Neural progenitor cell (in vitro differentiated cells): ENCODE measurements around the gene RNF212. TPM values are rescaled to one million over a fixed set of nuclear protein-coding genes. Genes with fewer than 3 reads are reported as not detected.
A peak's percentile ranks its signal among the peaks of the same experiment; 100 is the strongest.

Experiments used
- DNase-seq: peaks from one replicate; pipeline ENCODE4 v3.0.0-alpha.2; 2016; ENCODE audit warnings: low spot score
- H2AFZ ChIP-seq: fragments of 200-600 bp; sonication (generic); replicated peaks from 2 replicates; pipeline ENCODE4 v1.6.1; 2016; ENCODE audit warnings: antibody characterized with exemption
- H3F3A ChIP-seq: fragments of 200-600 bp; sonication (generic); 2 replicates; pipeline ENCODE4 v1.6.1; 2016; ENCODE audit warnings: antibody characterized with exemption, low read depth
- H3K27ac ChIP-seq: fragments of 200-600 bp; sonication (generic); 2 replicates; pipeline ENCODE4 v1.5.1; 2016; ENCODE audit warnings: mild to moderate bottlenecking
- H3K27me3 ChIP-seq: fragments of 200-600 bp; sonication (generic); 2 replicates; pipeline ENCODE4 v1.6.1; 2016; ENCODE audit warnings: mild to moderate bottlenecking, moderate library complexity
- H3K36me3 ChIP-seq: fragments of 200-600 bp; sonication (generic); 2 replicates; pipeline ENCODE4 v1.5.1; 2016
- H3K4me1 ChIP-seq: fragments of 200-600 bp; sonication (generic); 2 replicates; pipeline ENCODE4 v1.6.1; 2016; ENCODE audit warnings: mixed run types
- H3K4me2 ChIP-seq: fragments of 200-600 bp; sonication (generic); 2 replicates; pipeline ENCODE4 v1.6.1; 2016
- H3K4me3 ChIP-seq: fragments of 200-600 bp; sonication (generic); 2 replicates; pipeline ENCODE4 v1.5.1; 2016
- H3K79me2 ChIP-seq: fragments of 200-600 bp; sonication (generic); 2 replicates; pipeline ENCODE4 v1.6.1; 2016; ENCODE audit warnings: low read depth
- H3K9ac ChIP-seq: fragments of 200-600 bp; sonication (generic); 2 replicates; pipeline ENCODE4 v1.6.1; 2016
- H3K9me3 ChIP-seq: fragments of 200-600 bp; sonication (generic); 2 replicates; pipeline ENCODE4 v1.5.1; 2016; ENCODE audit warnings: low read depth
- H4K20me1 ChIP-seq: fragments of 200-600 bp; sonication (generic); 2 replicates; pipeline ENCODE4 v1.6.1; 2016; ENCODE audit warnings: low read depth
- H3K27ac Mint-ChIP-seq: 3 replicates; pipeline ENCODE4 v1.8.0; 2021; ENCODE audit warnings: mixed read lengths
- H3K27me3 Mint-ChIP-seq: 2 replicates; pipeline ENCODE4 v1.8.0; 2022; ENCODE audit warnings: low read depth, mild to moderate bottlenecking, inconsistent platforms, moderate library complexity, mixed read lengths; ENCODE audit not compliant: insufficient read depth
- H3K36me3 Mint-ChIP-seq: 3 replicates; pipeline ENCODE4 v1.8.0; 2021; ENCODE audit warnings: mixed read lengths
- H3K4me1 Mint-ChIP-seq: 3 replicates; pipeline ENCODE4 v1.8.0; 2021; ENCODE audit warnings: mixed read lengths
- H3K4me3 Mint-ChIP-seq: 3 replicates; pipeline ENCODE4 v1.8.0; 2021; ENCODE audit warnings: mild to moderate bottlenecking, moderate library complexity, mixed read lengths
- H3K9me3 Mint-ChIP-seq: 3 replicates; pipeline ENCODE4 v1.8.0; 2020; ENCODE audit warnings: mixed read lengths
- EZH2 ChIP-seq: fragments of 200-600 bp; sonication (generic); IDR thresholded peaks from 2 replicates; pipeline ENCODE4 v1.6.1; 2017; ENCODE audit warnings: antibody characterized with exemption, mild to moderate bottlenecking, moderate library complexity
- EZH2phosphoT487 ChIP-seq: fragments of 200-600 bp; sonication (generic); IDR thresholded peaks from 2 replicates; pipeline ENCODE4 v1.6.1; 2017; ENCODE audit warnings: antibody characterized with exemption
- total RNA-seq: library from RNA; depleted of rRNA; stranded (reverse); fragments of >200 nt; gene quantifications from 2 replicates; pipeline ENCODE4 v1.2.3, GENCODE V29; 2015; ENCODE audit warnings: low replicate concordance
- TF ChIP-seq, protein P1 (sequence below): fragments of 200-600 bp; sonication (generic); IDR thresholded peaks from 2 replicates; pipeline ENCODE4 v1.5.1; 2017; ENCODE audit warnings: antibody characterized with exemption, mild to moderate bottlenecking

Gene RNF212
- total RNA-seq, 1 donor from 2014 or later: 3.4 TPM

DNA sequence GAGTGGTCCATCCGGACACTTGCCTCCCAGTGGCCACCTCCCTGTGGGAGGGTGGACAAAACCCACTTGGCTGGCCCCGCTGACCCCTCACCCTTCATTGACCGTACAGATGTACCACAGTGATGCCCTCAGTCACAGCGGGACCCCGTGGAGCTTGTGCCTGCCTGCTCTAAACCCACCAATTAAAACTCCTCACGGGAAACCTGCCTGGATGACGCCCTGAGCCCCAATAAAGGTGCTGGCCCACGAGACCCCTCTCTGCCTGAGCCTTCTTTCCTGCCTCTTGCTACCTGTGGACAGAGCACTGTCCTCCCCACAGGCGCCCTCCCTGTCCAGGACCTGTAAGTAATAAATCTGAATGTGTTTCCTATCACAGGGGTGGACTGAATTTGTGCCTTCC, 32.9 kb downstream of the RNF212 start:
- DNase-seq: no peak
- H3K36me3 Mint-ChIP-seq: no peaks in the 10 kb centered on the region
- H3K4me3 ChIP-seq: no peak overlapping the region
- no peak overlapping the region for H3K27ac Mint-ChIP-seq
- H3K27me3 Mint-ChIP-seq: peaks cover 8% of the 10 kb centered on the region
- no peak overlapping the region for H2AFZ ChIP-seq
- no peaks in the 10 kb centered on the region for H3F3A ChIP-seq
- peaks cover 5% of the 10 kb centered on the region for H3K4me1 Mint-ChIP-seq
- H3K4me1 ChIP-seq: no peaks in the 10 kb centered on the region
- H3K36me3 ChIP-seq: no peaks in the 10 kb centered on the region
- H3K27ac ChIP-seq: no peak overlapping the region
- peaks cover 5% of the 10 kb centered on the region for H3K9me3 Mint-ChIP-seq
- no peaks in the 10 kb centered on the region for H3K79me2 ChIP-seq
- no peaks in the 10 kb centered on the region for H4K20me1 ChIP-seq
- no peak overlapping the region for H3K4me2 ChIP-seq
- H3K9me3 ChIP-seq: no peaks in the 10 kb centered on the region
- peaks cover 9% of the 10 kb centered on the region for H3K27me3 ChIP-seq
- peak overlapping the region; percentile 46 for H3K4me3 Mint-ChIP-seq
- no peak overlapping the region for H3K9ac ChIP-seq
- TF ChIP-seq, protein P1, sequence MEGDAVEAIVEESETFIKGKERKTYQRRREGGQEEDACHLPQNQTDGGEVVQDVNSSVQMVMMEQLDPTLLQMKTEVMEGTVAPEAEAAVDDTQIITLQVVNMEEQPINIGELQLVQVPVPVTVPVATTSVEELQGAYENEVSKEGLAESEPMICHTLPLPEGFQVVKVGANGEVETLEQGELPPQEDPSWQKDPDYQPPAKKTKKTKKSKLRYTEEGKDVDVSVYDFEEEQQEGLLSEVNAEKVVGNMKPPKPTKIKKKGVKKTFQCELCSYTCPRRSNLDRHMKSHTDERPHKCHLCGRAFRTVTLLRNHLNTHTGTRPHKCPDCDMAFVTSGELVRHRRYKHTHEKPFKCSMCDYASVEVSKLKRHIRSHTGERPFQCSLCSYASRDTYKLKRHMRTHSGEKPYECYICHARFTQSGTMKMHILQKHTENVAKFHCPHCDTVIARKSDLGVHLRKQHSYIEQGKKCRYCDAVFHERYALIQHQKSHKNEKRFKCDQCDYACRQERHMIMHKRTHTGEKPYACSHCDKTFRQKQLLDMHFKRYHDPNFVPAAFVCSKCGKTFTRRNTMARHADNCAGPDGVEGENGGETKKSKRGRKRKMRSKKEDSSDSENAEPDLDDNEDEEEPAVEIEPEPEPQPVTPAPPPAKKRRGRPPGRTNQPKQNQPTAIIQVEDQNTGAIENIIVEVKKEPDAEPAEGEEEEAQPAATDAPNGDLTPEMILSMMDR: no peak
- TF ChIP-seq EZH2phosphoT487: no peak
- no peak for TF ChIP-seq EZH2

DNA sequence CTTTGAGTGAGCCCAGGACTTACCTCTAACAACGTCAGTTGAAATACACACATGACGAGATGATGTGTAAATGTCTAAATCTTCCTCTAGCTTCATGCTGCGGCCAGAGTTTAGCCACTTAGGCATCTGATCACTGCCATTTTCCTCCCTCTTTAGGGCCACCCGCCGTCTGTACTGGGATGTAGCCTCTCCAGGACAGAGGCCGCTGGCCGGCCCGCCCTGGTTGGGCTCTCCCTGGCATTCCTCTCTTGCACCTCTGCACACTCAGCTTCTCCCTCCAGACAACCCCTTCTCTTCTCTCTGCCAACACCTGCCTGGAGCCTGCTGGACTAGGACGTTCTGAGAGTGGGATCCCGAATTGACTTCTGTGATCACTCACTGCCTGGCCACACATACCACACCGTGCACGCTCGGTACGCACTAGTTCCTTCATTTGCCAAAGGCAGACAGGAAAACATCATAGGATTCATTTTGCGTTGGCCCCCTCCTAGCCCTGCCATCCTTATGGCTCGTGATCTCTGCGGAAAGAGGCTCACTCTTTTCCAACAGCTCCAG, 33.6 kb downstream of the RNF212 start:
- Mint-ChIP-seq H3K36me3 (no peaks in the 10 kb centered on the region), H3K27ac (no peak overlapping the region), H3K4me3 (no peak overlapping the region), H3K27me3 (peaks cover 12% of the 10 kb centered on the region), H3K9me3 (peaks cover 5% of the 10 kb centered on the region), H3K4me1 (peaks cover 5% of the 10 kb centered on the region)
- Histone ChIP-seq H2AFZ (no peak overlapping the region), H4K20me1 (no peaks in the 10 kb centered on the region), H3K9me3 (no peaks in the 10 kb centered on the region), H3F3A (no peaks in the 10 kb centered on the region), H3K4me3 (no peak overlapping the region), H3K4me2 (no peak overlapping the region), H3K79me2 (no peaks in the 10 kb centered on the region), H3K27me3 (peaks cover 9% of the 10 kb centered on the region), H3K27ac (no peak overlapping the region), H3K36me3 (no peaks in the 10 kb centered on the region), H3K4me1 (no peaks in the 10 kb centered on the region), H3K9ac (no peak overlapping the region)
- no peak for DNase-seq
- no peak for TF ChIP-seq EZH2
- TF ChIP-seq EZH2phosphoT487: no peak
- TF ChIP-seq, protein P1: no peak

DNA sequence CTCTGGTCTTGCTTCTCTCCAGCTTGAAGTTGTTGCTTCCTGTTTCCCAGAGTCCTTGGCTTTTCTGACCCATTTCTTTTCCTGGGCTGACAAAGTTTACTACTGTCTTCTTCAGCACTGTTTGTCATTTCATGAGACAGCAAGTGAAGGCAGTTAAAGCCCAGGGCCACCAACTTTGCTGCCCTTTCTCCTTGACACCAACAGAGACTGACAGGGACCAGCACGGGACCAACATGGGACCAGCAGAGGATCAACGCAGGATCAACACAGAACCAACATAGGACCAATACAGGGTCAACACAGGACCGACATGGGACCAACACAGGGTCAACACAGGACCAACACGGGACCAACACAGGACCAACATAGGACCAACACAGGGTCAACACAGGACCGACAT, 34.9 kb downstream of the RNF212 start:
- no peaks in the 10 kb centered on the region for H3K79me2 ChIP-seq
- no peaks in the 10 kb centered on the region for H3K36me3 ChIP-seq
- H3K27me3 ChIP-seq: peaks cover 3% of the 10 kb centered on the region
- no peak overlapping the region for H3K9ac ChIP-seq
- H3K36me3 Mint-ChIP-seq: no peaks in the 10 kb centered on the region
- no peak overlapping the region for H3K27ac ChIP-seq
- H2AFZ ChIP-seq: no peak overlapping the region
- peak overlapping the region; percentile 65 for H3K27ac Mint-ChIP-seq
- no peaks in the 10 kb centered on the region for H4K20me1 ChIP-seq
- peaks cover 5% of the 10 kb centered on the region for H3K4me1 Mint-ChIP-seq
- H3K4me3 Mint-ChIP-seq: no peak overlapping the region
- no peak overlapping the region for H3K4me2 ChIP-seq
- H3K4me3 ChIP-seq: no peak overlapping the region
- DNase-seq: no peak
- peaks cover 12% of the 10 kb centered on the region for H3K27me3 Mint-ChIP-seq
- TF ChIP-seq EZH2phosphoT487 (no peak), EZH2 (no peak)
- TF ChIP-seq, protein P1: no peak
- no peaks in the 10 kb centered on the region for H3K4me1 ChIP-seq
- H3K9me3 Mint-ChIP-seq: peaks cover 5% of the 10 kb centered on the region
- no peaks in the 10 kb centered on the region for H3K9me3 ChIP-seq
- no peaks in the 10 kb centered on the region for H3F3A ChIP-seq
